ENCODE results near the gene SGSM2. TPM values are rescaled to one million over a fixed set of nuclear protein-coding genes. Genes with fewer than 3 reads are reported as not detected.

The SGSM2 gene
- total RNA-seq, 2 donors from 2014 or later: 40.8 to 57.5 TPM

DNA sequence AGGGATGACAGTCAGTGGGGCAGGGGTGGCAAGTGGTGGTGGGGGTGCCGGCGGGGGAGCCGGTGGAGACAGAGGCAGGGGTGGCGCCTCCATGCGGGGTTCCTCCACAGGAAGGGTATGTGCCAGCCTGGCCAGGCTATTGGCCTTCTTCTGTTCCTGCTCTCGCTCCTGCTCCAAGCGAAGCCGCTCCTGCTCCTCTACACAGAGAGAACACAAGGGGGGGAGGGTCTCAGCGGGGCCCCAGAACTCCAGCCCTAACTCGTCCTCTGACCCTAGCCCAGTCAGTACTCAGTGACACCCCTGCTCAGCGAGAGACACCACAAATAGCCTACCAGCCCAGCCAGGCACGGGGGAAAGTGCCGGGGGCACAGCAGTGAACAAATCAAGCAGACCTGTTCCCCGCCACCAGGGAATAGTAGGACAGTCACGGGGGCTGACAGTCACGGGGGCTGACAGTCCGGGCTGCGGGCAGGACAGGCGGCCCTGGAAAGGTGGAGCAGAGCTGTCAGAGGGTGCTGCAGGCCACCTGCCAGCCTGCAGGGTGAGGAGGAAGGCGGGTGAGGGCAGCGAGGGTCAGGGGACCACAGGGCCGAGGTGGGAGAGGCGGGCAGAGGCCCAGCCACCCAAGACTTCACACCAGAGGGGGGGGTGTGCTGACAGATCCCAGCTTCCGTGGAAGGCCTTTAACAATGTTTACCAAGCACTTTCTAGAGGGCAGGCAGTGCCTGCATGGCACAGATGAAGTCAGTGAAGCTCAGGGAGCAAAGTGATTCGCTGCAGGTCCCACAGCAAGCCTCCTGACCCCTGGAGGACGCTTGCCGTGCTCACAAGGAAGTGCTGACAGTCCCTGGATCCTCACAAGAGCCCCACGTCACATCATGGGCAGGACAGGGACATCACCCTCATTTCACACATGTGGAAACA lies 58.2 kb downstream of the SGSM2 start:
- Mint-ChIP-seq H3K27me3 (ENCODE audit: low read depth) (no peaks in the 10 kb centered on the region), H3K4me1 (ENCODE audit: low read depth) (peaks cover 64% of the 10 kb centered on the region), H3K27ac (no peak overlapping the region), H3K36me3 (ENCODE audit: insufficient read depth in 2 of 2) (peaks cover 4% of the 10 kb centered on the region in 2 donors), H3K9me3 (no peaks in the 10 kb centered on the region), H3K4me3 (peak overlapping the region; percentile 90 to 98)
- ATAC-seq (replicated peaks in 1 of 2) (no peak), DNase-seq (no peak)

DNA sequence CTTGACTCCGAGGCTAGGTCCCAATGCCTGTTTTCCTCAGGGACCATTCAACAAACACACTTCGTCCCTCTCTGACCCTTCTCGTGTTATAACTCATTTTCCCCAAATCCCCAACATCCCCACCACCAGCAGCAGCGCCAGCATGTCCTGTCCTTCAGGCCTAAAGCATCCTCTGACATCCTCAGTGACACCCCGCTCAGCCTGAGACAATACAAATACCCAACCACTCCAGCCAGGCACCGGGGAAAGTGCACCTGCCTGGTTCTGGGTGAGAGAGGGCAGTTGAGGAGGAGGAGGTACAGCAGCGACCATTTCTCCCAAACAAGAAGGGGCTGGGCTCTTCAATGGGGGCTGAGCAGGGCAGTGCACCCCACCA lies 58.9 kb downstream of the SGSM2 start:
- DNase-seq (no peak), ATAC-seq (replicated peaks in 1 of 2) (no peak)
- peak overlapping the region; percentile 90 to 98 for H3K4me3 Mint-ChIP-seq
- H3K9me3 Mint-ChIP-seq: no peaks in the 10 kb centered on the region
- peak overlapping the region; percentile 27 for H3K27ac Mint-ChIP-seq
- peaks cover 57% of the 10 kb centered on the region for H3K4me1 Mint-ChIP-seq (ENCODE audit: low read depth)
- H3K27me3 Mint-ChIP-seq (ENCODE audit: low read depth): no peaks in the 10 kb centered on the region
- peaks cover 4% of the 10 kb centered on the region in 2 donors for H3K36me3 Mint-ChIP-seq (ENCODE audit: insufficient read depth in 2 of 2)

DNA sequence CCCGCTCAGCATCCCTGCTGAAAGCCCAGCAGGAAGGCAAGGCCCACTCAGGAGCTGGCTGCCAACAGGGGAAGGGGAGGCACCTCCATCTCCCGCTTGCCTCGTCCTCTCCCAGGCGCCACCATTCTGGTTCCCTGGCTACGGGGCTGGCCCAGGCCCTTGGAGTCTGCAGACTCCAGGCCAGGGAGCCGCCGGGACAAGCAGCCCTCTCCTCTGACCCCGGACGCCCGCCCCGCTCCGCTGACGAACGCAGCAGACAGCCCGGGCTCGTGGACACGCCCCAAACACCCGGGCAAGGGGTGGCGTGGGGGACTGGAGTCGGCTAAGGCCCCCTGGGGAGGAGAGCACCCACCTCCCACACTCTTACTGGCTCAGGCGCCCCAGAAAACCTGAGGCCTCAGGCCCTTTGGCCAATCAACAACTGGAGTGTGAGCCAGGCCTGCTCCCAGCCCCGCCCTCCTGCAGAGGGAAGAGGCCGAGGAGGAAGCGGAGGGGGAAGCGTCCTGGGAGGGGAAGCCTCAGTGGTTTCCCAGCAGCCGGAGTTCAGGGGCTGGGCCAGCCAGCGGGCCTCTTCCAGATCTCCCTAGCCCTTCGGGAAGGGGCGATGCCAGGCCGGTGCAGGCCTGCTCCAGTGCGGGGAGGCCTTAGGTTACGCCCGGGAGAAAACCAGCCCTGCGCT lies 59.4 kb downstream of the SGSM2 start:
- Mint-ChIP-seq H3K36me3 (ENCODE audit: insufficient read depth in 2 of 2) (peaks cover 4% of the 10 kb centered on the region in 2 donors), H3K4me3 (peak overlapping the region; percentile 90 to 98), H3K27ac (no peak overlapping the region), H3K27me3 (ENCODE audit: low read depth) (no peaks in the 10 kb centered on the region), H3K4me1 (ENCODE audit: low read depth) (peaks cover 56% of the 10 kb centered on the region), H3K9me3 (no peaks in the 10 kb centered on the region)
- DNase-seq (peak; percentile 48 to 69), ATAC-seq (replicated peaks in 1 of 2) (no peak)

DNA sequence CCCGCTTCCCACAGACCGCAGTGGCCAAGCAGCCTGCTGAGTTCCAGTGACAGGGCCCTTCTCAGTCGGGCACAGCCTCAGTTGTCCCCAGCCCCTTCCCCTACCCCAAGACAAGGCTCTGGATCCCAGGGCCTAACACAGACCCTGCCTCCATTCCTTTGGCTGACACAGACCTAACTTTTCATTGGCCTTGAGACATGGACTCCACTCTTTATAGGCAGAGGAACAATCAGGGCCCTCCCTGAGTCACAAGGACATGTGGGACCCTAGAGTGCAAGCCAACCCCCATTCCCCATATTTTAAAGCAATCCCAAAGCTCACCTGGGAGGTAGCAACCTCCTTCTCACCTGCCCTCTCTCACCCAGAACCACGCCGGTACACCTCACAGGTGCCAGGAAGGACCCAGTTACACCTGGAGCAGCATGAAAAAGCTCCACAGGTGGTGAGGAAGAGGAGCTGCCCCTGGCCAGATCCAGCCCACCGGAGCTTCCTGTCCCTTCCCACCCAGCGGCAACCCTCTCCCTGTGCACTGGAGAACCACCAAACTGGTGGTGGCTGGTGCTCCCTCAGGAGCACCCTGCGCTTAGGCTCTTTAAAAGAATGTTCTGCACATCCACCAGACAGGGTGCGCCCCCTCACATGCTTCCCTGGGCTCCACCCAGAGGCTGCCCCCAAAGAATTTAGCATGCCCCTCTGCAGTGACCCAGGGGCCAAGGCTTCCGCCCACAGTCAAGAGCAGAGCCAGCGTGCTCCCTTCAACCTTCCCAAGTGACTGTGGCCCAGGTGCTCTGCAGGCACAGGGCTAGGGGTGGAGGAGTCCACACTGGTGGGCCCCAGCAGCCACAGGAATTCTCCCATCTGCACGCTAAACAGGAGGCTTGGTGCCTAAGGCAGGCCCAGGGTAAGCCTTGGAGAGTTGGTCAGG lies 60.2 kb downstream of the SGSM2 start:
- H3K36me3 Mint-ChIP-seq (ENCODE audit: insufficient read depth in 2 of 2): peaks cover 0 to 3% of the 10 kb centered on the region in 2 donors
- no peaks in the 10 kb centered on the region for H3K27me3 Mint-ChIP-seq (ENCODE audit: low read depth)
- H3K4me3 Mint-ChIP-seq: peak overlapping the region; percentile 90 to 98
- DNase-seq (no peak), ATAC-seq (replicated peaks in 1 of 2) (no peak)
- peaks cover 54% of the 10 kb centered on the region for H3K4me1 Mint-ChIP-seq (ENCODE audit: low read depth)
- no peaks in the 10 kb centered on the region for H3K9me3 Mint-ChIP-seq
- no peak overlapping the region for H3K27ac Mint-ChIP-seq

DNA sequence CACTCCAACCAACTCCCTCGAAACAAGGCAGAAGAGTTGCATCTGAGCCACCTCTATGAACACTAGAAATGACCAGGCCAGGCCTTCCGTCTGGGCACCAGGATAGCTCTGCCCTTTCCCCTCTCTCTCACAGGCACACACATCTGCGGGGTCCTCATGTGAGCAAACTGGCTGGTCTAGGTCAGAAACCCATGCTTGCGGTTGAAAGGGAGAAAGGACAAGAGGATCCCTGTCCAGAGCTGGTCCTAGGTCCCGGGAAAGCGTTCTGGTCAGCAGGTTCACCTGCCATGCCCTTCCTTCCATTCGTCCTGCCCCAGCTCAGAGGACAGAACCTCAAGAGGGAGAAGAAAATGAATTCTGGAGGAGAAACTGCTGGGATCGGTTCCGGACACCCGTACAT lies 60.9 kb downstream of the SGSM2 start:
- DNase-seq: no peak
- H3K27ac Mint-ChIP-seq: no peak overlapping the region
- no peaks in the 10 kb centered on the region for H3K9me3 Mint-ChIP-seq
- no peaks in the 10 kb centered on the region for H3K27me3 Mint-ChIP-seq (ENCODE audit: low read depth)
- ATAC-seq (replicated peaks in 1 of 2): no peak
- H3K4me1 Mint-ChIP-seq (ENCODE audit: low read depth): peaks cover 57% of the 10 kb centered on the region
- H3K4me3 Mint-ChIP-seq: peak overlapping the region; percentile 90 to 98
- peaks cover 0 to 3% of the 10 kb centered on the region in 2 donors for H3K36me3 Mint-ChIP-seq (ENCODE audit: insufficient read depth in 2 of 2)

DNA sequence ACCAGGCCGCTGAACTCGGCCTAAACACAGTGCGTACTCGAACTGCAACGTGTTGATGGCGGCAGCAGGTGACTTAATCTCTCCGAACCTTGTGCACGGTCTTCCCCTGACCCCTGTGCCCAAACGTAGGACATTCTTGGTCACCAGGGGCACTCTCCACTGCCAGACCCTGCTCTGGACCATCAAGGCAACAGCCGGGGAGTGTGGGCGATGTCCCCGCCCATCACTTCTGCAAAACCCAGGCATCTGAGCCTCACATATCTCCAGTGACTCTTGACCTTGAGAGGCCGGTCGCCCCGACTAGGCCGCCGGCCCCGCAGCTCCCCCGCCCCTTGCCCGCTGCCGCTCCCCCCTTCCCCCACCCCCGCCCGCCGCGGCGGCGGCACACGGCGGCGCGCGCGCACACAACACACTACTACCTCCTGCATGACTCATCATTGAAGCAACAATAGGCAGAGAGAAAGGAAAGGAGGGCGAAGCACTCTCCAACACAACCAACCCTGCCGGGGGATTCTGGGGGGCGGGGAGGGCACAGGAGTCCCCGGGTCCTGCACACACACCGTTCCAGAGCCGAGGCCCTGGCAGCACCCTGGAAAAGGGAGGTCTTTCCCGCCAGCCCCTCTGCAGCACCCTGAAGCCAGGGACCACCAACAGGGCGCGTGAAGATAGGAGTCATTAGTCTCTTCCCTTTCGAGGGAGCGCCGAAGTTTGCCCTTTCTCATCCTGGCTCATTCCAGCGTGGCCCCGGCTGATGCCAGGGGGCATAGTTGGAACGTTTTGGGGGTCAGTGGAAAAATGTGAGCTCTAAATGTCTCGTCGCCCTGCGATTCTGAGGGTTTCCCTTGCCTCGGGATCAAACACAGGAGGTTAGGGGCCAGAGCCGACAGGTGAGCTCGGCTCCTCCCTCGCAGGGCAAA lies 61.6 kb downstream of the SGSM2 start:
- H3K9me3 Mint-ChIP-seq: no peaks in the 10 kb centered on the region
- DNase-seq (peak; percentile 58 to 61), ATAC-seq (replicated peaks in 1 of 2) (peak; percentile 10 to 16)
- peak overlapping the region; percentile 90 to 98 for H3K4me3 Mint-ChIP-seq
- H3K4me1 Mint-ChIP-seq (ENCODE audit: low read depth): peaks cover 57% of the 10 kb centered on the region
- peak overlapping the region; percentile 88 for H3K27ac Mint-ChIP-seq
- H3K36me3 Mint-ChIP-seq (ENCODE audit: insufficient read depth in 2 of 2): peaks cover 0 to 3% of the 10 kb centered on the region in 2 donors
- no peaks in the 10 kb centered on the region for H3K27me3 Mint-ChIP-seq (ENCODE audit: low read depth)

DNA sequence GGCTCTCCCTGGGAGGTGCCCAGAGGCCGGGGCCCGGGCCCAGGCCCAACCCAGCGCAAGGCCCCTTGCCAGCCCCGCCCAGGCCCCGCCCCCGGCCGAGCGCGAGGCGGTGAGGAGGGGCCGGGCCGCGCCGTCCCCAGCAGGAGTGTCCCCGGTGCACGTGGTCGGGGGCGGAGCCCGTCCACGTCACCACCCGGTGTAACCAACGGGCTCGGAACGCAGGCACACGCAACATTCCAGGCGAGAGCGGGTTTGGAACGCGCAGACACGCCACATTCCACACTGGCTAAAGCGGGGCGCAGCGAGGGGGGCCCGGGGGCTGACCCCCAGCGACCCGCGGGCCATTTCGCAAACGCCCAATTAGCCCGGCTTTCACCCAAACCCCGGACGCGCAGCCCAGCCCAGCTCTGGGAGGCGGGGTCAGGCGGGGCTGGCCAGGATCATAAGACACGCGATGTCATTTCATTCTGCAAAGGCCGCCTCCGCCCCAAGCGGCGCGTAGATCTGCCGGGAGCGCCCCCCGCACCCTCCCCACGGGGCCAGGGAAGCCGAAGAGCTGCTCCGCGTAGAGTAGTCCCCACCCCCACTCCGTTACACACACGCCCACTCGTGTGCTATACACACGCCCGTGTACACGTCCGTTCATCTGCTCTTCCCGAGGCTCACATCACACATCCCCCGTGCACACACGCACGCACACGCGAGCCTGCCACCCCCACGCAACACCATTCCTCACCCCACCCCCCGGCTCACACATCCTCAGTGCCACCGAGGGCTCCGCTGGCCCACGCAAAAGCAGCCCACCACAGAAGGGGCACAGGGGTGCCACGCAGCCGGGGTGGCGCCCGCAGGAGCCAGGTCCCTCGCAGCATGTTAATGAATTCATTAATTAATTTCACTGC lies 62.5 kb downstream of the SGSM2 start:
- peak overlapping the region; percentile 95 for H3K27ac Mint-ChIP-seq
- peak; percentile 95 to 97 for DNase-seq
- no peaks in the 10 kb centered on the region for H3K9me3 Mint-ChIP-seq
- H3K4me1 Mint-ChIP-seq (ENCODE audit: low read depth): peaks cover 49% of the 10 kb centered on the region
- H3K27me3 Mint-ChIP-seq (ENCODE audit: low read depth): no peaks in the 10 kb centered on the region
- peak overlapping the region; percentile 90 to 98 for H3K4me3 Mint-ChIP-seq
- peak; percentile 68 to 71 for ATAC-seq (replicated peaks in 1 of 2)
- peaks cover 0 to 3% of the 10 kb centered on the region in 2 donors for H3K36me3 Mint-ChIP-seq (ENCODE audit: insufficient read depth in 2 of 2)

DNA sequence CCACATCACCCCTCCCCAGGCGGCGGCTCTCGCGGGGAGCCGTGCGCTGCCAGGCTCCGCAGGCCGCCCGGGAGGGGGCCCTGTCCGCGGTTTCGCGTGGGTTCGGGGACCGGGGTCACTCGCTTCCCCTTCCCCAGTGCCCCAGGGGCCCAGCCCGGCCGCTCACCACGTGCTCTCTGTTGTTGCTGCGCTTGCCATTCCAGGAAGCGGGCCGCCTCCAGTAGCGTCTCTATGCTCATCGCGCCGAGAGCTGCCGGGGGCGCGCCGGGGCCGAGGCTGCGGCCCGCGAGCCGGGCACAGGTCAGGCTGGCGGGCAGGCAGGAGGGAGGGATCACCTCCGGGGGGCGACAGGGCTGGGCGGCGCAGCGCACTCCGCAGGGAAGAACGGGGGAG lies 63.2 kb downstream of the SGSM2 start:
- H3K27me3 Mint-ChIP-seq (ENCODE audit: low read depth): no peaks in the 10 kb centered on the region
- DNase-seq: peak; percentile 73 to 81
- no peaks in the 10 kb centered on the region for H3K9me3 Mint-ChIP-seq
- ATAC-seq (replicated peaks in 1 of 2): peak; percentile 16 to 17
- peaks cover 0 to 3% of the 10 kb centered on the region in 2 donors for H3K36me3 Mint-ChIP-seq (ENCODE audit: insufficient read depth in 2 of 2)
- H3K4me1 Mint-ChIP-seq (ENCODE audit: low read depth): peaks cover 54% of the 10 kb centered on the region
- H3K4me3 Mint-ChIP-seq: peak overlapping the region; percentile 90 to 98
- peak overlapping the region; percentile 39 for H3K27ac Mint-ChIP-seq

DNA sequence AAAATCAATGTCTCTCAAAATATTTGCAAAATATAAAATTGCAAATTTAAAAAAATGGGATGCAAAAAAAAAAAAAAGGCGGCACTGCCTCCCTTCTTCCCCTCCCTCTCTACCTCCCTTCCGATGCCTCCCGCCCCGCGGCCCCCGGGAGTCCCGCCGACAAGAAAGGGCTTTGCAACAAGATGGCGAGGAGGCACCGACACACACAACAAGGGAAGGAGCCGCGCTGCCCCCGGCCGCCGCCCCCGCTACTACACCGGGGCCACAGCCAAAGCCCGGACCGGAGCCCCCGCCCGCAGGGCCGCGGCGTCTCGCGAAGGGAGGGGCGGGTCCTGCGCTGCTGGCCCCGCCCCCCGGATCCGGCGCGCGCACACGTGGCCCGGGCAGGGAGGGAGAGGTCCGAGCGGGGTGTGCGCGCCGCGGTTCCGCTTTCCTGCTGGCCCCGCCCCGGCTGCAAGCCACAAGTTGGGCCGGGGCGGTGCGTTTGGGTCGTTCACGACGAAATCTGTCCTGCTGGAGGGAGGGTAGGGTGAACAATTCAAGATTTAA lies 63.6 kb downstream of the SGSM2 start, which contains the start of gene MNT:
Gene MNT (minus strand): TSS at position 184 of the 549 bp plus-strand sequence. CDS start 348 bp downstream, outside the sequence.
- H3K4me3 Mint-ChIP-seq: peak within 1 kb of the TSS; percentile 90 to 98
- H3K27me3 Mint-ChIP-seq (ENCODE audit: low read depth): no peaks in the 10 kb centered on the region
- no peaks in the 10 kb centered on the region for H3K9me3 Mint-ChIP-seq
- H3K4me1 Mint-ChIP-seq (ENCODE audit: low read depth): peaks cover 55% of the 10 kb centered on the region
- H3K36me3 Mint-ChIP-seq (ENCODE audit: insufficient read depth in 2 of 2): peaks cover 0 to 3% of the 10 kb centered on the region in 2 donors
- DNase-seq (peak; percentile 96 to 98), ATAC-seq (replicated peaks in 1 of 2) (peak; percentile 42 to 45)
- H3K27ac Mint-ChIP-seq: peak within 1 kb of the TSS; percentile 96

DNA sequence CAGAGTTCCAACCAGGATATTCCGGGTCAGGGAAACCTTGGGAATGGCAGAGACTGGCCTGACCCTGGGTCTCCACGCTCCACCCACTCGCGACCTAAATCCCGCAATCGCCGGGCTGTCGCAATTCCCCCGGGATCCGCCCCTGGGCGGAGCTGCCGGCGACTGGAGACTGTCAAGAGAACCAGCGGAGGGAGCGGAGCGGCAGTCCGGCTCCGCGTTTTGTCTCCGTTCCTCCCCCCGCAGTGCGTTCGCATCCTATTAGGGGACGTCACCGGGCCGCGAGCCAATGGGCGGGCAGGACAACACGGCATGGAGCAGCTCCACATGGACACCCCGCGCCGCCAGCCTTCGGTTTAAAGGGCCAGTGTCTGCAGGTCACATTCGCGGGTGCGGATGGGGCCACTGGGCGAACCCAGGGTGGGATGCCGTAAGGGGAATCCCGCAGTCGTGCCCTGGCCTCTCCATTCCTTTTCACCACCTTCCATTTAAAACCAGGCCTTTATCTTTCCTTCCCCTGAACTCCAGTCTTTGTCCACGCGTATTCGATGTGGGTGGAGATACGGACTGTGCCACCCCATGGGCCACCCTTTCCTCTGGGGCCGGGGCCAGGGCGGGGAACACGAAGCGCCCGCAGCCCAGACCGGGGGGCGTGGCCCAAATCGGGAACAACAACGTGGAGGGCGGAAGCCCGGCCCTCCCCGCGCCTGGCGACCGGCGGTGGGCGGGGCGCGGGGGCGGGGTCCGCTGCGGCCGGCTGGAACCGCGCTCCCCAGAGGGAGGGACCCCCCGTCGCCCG lies 64.3 kb downstream of the SGSM2 start:
- peaks cover 54% of the 10 kb centered on the region for H3K4me1 Mint-ChIP-seq (ENCODE audit: low read depth)
- DNase-seq (peak; percentile 99 to 100), ATAC-seq (replicated peaks in 1 of 2) (peak; percentile 61 to 62)
- no peaks in the 10 kb centered on the region for H3K27me3 Mint-ChIP-seq (ENCODE audit: low read depth)
- no peaks in the 10 kb centered on the region for H3K9me3 Mint-ChIP-seq
- peaks cover 0 to 3% of the 10 kb centered on the region in 2 donors for H3K36me3 Mint-ChIP-seq (ENCODE audit: insufficient read depth in 2 of 2)
- peak overlapping the region; percentile 96 for H3K27ac Mint-ChIP-seq
- H3K4me3 Mint-ChIP-seq: peak overlapping the region; percentile 90 to 98
